HG03108 (cell line): ENCODE results near the gene HEXD.
"Not testable (repeated sequence)": the region's sequence is repeated elsewhere in the genome, so short reads cannot be mapped to it uniquely, and the experiment has no call there.

ENCODE experiments used
- ATAC-seq: cut with Tn5 transposase; IDR thresholded peaks from one replicate; pipeline ENCODE4 v1.9.1; 2021; ENCODE audit warnings: moderate library complexity; ENCODE audit not compliant: unreplicated experiment

Gene HEXD

DNA sequence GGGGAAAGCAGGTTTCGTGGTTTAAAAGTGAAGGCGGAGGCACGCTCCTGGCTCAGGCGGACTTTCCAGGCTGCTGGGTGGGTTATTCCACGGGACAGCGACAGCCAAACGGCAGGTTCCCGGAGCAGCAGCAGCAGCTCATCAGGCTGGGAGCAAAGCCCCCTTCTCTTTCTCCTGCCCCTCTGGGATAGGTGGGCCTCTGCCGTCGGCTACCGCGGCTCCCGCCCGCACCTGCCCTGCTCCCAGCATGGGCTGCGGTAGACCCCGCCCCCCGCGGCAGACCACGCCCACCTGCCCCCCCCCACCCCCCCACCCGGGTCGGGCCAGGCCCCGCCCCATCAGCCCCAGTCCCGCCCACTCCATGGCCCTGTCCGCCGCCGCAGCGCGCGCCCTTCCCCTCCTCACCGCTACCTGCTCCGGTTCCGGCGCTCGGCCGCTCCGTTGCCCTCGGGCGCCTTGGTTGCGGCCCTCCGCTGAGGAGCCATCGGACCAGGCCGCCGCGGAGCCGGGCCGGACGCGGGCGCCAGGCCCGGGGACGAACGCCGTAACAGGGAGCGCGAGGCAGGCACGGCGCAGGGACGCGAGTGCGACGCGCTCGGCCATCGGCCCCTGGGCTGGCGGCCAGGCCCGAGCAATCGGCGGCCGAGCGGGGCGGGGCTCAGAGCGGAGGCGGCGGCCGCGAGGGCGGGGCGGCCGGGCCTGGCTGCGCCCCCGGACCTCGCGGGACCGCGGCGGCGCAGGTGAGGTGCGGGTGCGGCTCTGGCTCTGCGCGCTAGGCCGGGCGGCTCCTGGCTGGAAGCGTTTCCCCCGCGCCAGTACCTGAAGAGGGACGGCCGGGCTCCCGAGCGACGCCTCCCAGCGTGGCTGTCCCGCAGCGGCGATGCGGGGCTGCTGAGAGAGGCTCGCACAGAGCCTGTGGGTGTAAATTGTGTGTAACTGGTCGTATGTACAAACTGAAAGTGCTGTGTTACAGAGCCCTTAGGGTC, at the start of gene HEXD, which contains the start of gene OGFOD3:
Gene HEXD, plus strand, starts transcription at position 347 of the 986 bp plus-strand sequence. CDS start 1,453 bp downstream, outside the sequence.
Gene OGFOD3, minus strand, starts transcription at position 586 of the 986 bp plus-strand sequence. Its CDS starts 101 bp downstream, at position 485.
- ATAC-seq: peak; percentile 66

DNA sequence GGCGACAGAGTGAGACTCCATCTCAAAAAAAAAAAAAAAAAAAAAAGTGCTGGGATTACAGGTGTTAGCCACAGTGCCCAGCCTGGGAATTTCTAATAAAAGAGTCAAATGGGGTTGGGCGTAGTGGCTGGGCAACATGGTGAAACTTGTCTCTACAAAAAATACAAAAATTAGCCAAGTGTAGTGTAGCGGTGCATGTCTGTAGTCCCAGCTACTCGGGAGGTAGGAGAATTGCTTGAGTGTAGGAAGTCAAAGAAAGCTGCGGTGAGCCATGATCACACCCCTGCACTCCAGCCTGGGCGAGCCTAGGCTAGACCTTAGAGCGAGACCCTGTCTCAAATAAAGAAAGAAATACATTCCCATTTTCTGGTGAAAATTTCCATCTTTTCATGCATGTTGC, 48.9 kb upstream of the HEXD start:
- ATAC-seq: no peak

GRCh38 chr17:82370471-82371332, 47.4 kb upstream of the HEXD start:
- no peak for ATAC-seq

- no peak for ATAC-seq
Observed at GRCh38 chr17:82371333-82372248, 46.6 kb upstream of the HEXD start, which contains the start of gene UTS2R. TSS of gene UTS2R (plus strand) at chr17:82371765. CDS start at chr17:82374325, 2,560 bp downstream.

DNA sequence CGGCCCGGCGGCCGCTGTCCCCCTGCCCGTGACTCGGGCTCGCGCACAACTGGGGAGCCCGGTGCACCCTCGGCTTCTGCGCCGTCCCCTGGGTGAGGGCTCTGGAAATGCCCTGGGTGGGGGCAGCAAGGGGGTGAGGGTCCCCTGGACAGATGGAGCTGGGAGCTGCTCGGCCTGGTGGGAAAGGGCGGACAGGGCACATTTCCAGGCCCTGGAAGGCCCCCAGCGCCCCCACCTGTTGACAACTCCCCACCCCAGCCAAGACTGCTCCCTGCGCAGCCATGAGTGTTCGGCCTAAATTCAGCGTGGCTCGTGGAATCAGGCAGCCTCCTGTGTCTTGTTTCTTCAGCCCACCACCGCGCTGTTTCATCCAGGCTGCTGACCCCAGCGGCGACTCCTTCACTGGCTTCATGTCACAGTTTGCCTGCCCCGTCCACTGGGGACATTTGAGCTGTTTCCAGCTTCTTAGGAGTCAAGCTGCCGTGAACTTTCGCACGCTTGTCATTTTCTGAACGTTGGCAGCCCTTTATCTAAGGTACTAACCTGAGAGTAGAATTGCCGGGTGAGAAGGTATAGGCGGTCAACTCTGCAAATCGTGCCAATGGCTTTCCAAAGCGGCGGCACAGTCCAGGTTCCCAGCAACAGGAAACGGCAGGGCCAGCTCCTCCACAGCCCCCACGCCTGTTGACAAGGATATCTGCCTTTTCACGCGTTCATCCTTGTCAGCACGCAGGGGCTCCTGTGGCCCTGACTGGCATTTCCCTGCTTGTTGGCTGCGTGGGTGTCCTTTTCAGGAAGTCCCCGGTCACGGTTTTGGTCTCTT, 45.7 kb upstream of the HEXD start:
- no peak for ATAC-seq

DNA sequence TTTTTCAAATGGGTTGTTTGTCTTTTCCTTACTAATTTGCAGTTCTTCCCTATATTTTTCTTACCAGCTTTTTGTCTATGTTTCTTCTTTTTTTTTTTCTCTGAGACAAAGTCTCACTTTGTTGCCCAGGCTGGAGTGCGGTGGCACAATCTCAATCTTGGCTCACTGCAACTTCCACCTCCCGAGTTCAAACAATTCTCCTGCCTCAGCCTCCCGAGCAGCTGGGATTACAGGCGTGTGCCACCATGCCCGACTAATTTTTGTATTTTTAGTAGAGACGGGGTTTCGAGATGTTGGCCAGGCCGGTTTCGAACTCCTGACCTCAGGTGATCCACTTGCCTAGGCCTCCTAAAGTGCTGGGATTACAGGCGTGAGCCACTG, 45.1 kb upstream of the HEXD start:
- ATAC-seq: not testable (repeated sequence)

DNA sequence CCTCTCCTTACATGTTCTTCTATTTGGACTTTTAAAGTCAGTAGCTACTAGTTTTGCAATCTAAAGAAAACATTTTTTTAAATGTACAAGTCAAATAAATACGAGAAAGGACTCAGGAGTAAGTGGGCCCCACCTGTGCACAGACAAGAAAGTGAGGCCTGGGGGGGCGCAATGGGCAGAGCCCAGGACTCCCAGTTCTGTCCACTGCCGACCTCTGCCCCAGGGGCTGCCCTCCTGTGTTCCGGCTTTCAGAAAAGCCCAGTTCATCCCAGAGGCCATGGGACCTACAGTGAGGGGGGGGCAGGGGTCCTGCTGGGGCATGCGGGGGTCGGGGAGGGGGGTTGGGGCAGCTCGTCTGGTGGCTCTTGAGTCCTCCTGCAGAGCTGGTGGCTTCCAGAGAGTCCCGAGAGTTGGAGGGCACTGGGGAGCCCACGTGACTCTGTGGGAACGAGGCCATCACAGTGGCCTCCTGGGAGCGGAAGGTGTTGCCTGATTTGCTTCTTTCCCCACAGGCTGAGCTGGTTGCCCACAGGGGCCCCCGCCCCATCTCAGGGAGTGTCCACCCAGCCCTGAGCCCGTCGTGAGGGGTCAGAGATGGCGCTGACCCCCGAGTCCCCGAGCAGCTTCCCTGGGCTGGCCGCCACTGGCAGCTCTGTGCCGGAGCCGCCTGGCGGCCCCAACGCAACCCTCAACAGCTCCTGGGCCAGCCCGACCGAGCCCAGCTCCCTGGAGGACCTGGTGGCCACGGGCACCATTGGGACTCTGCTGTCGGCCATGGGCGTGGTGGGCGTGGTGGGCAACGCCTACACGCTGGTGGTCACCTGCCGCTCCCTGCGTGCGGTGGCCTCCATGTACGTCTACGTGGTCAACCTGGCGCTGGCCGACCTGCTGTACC, 44.2 kb upstream of the HEXD start:
- ATAC-seq: no peak

GRCh38 chr17:82374626-82375331, 43.4 kb upstream of the HEXD start:
- no peak for ATAC-seq

DNA sequence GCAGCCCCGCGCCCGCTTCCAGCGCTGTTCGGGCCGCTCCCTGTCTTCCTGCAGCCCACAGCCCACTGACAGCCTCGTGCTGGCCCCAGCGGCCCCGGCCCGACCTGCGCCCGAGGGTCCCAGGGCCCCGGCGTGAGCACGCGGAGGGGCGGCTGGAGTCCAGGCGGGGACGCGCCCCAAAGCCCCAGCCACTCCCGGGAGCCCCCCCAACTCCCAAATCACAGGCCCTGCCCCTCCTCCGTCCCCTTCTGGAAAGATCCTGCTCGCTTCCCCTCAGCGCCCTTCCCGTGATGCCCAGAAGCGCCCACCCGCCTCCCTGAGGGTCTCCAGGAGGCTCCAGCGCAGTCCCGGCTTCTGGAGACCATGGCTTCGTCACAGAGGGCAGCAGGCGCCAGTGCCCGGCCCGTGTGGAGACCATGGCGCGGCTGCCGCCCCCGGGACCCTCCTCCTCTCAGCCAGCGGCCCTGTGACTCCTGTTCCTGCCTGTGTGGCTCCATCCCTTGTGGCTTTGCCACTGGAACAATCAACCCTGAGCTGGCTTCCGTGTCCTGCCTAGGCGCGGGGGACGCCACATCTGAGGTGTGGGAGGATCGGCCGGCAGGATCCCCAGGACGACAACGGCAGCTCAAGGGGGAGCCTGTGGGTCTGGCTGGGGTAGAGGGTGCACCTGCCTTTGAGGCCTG, 42.6 kb upstream of the HEXD start:
- ATAC-seq: no peak

GRCh38 chr17:82376042-82376730, 42.0 kb upstream of the HEXD start:
- ATAC-seq: no peak

DNA sequence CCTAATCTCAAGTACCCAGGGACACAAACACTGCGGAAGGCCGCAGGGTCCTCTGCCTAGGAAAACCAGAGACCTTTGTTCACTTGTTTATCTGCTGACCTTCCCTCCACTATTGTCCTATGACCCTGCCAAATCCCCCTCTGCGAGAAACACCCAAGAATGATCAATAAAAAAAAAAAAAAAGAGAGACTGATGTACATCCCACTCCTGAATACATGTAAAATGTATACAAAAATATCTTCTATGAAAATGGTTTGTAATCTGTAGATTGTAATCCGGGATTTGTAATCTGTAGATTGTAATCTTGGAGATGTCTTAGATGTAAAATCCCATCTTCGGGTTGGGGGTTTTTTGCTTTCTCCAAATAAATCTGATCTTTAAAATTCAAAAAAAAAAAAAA, 40.9 kb upstream of the HEXD start:
- not testable (repeated sequence) for ATAC-seq

DNA sequence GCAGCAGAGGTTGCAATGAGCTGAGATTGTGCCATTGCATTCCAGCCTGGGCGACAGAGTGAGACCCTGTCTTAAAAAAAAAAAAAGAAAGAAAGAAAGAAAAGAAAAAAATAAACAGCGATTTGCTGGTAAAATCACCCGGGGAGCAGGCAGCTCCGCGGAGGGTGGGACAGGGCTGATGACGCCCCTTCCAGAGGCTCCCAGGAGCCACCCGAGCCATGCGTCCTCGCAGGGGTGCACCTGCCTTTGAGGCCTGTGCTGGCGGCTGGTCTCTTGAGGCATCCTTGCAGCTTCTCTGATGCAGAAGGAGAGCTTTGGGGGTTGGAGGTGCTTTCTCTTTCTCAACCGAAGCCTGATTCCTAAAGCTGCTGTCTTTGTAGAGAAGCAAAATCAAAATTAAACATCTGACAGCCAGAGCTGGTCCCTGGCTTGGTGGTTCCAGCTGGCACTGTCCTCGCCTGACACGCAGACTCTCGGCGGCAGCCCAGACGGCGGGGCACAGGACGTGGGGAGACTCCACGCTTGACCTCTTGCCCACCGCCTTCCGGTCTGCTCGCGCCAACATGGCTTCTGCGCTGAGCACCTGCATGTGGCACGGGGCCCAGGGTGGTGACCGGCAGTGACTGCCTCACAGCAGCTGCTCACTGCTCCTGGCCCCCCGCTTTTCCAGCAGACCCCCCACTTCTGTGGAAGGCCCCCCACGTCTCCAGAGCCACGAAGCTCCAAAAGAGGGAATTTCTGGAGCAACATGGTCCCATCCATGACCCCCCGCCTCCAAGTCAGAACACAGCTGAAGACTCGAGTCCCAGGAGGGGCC, 40.0 kb upstream of the HEXD start:
- no peak for ATAC-seq

DNA sequence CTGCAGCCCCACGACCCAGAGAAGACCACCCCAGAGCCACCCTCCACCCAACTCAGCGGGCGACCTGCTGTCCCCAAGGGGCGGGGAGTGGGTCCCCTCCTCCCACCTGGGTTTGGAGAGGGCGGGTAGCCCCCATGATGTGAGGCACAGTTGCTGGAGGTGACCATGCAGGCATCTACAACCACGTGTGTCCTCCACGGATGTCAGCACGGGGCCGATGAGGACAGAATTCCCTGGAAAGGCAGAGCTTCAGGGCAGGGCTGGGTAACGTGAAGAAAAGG, 39.5 kb upstream of the HEXD start:
- ATAC-seq: no peak

- ATAC-seq: no peak
Observed at GRCh38 chr17:82380860-82381702, 37.1 kb upstream of the HEXD start.

GRCh38 chr17:82381703-82382009, 36.5 kb upstream of the HEXD start:
- not testable (repeated sequence) for ATAC-seq
